ENCODE data around the gene CKS1B. TPM values are rescaled to one million over a fixed set of nuclear protein-coding genes. Genes with fewer than 3 reads are reported as not detected.
A peak's percentile ranks its signal among the peaks of the same experiment; 100 is the strongest.

The CKS1B gene
- total and polyA plus RNA-seq, 2 donors (not counting 1 experiment from before 2014, with no cell fraction given) = 16.8 to 33.0 TPM

GRCh38 chr1:154961207-154962155, 13.0 kb upstream of the CKS1B start, which contains the start of gene PYGO2:
Gene PYGO2 (minus strand): TSS chr1:154961782. CDS start chr1:154961576, 206 bp downstream.
- ChIA-PET POLR2A (interaction anchor here (0.5 to 2.5 kb wide), 12 partner anchors 9 to 188 kb away, joined by 3 to 26 read pairs (median 6); partner anchors contain the start of genes CKS1B and PMVK), CTCF (interaction anchor here (0.6 to 6.5 kb wide), 14 partner anchors 9 to 147 kb away, joined by 3 to 61 read pairs (median 6); partner anchors contain the start of genes ADAM15, CKS1B, FLAD1 and LENEP)
- Histone ChIP-seq H3K27ac (ENCODE audit: low read length in 2 of 2) (peak within 1 kb of the TSS; percentile 76 to 96), H4K20me1 (ENCODE audit: control insufficient read depth, insufficient read depth, low read length, poor library complexity, severe bottlenecking) (peaks cover 27% of the 10 kb centered on the region), H3K27me3 (replicated peaks in 1 of 4; ENCODE audit: control extremely low read depth in 1 of 4, control insufficient read depth in 3 of 4, insufficient read depth in 4 of 4, low read length in 3 of 4) (no peaks in the 10 kb centered on the region), H3K79me2 (ENCODE audit: control insufficient read depth, insufficient read depth, low read length) (peaks cover 60% of the 10 kb centered on the region), H3K9ac (ENCODE audit: low read length) (peak within 1 kb of the TSS; percentile 86), H3K4me1 (ENCODE audit: control insufficient read depth in 2 of 2, insufficient read depth in 2 of 2, low read length in 2 of 2) (peaks cover 24 to 37% of the 10 kb centered on the region in 2 donors), H3K9me3 (ENCODE audit: control extremely low read depth in 1 of 3, control insufficient read depth in 2 of 3, insufficient read depth in 1 of 3, low read length in 2 of 3) (no peaks in the 10 kb centered on the region), H2AFZ (ENCODE audit: insufficient read depth, low read depth, low read length, poor library complexity, severe bottlenecking) (peak within 1 kb of the TSS; percentile 92), H3K36me3 (replicated peaks in 1 of 2; ENCODE audit: control extremely low read depth in 1 of 2, control insufficient read depth in 1 of 2, extremely low read depth in 1 of 2, insufficient read depth in 2 of 2, low read length in 1 of 2) (peaks cover 6 to 49% of the 10 kb centered on the region in 2 experiments), H3K4me2 (replicated peaks; ENCODE audit: low read depth, low read length, poor library complexity, severe bottlenecking) (peak within 1 kb of the TSS; percentile 94), H3K4me3 (ENCODE audit: control extremely low read depth in 1 of 5, extremely low read depth in 1 of 5, insufficient read depth in 1 of 5, low read depth in 2 of 5, low read length in 4 of 5) (peak within 1 kb of the TSS; percentile 62 to 91 (median 81))
- WGBS (ENCODE audit: insufficient coverage) = under 1% methylated on average over 93 of the region's 93 CpGs
- no peaks in the 10 kb centered on the region for H3K9me3 Mint-ChIP-seq (ENCODE audit: insufficient read depth)
- H3K4me3 Mint-ChIP-seq = peak within 1 kb of the TSS; percentile 91
- no peaks in the 10 kb centered on the region for H3K27me3 Mint-ChIP-seq
- TF ChIP-seq EZH2 (IDR thresholded peaks at IDR 0.05; ENCODE audit: borderline replicate concordance, insufficient read depth, low read depth, low read length, poor library complexity, severe bottlenecking) = no peak
- TF ChIP-seq, protein P1, sequence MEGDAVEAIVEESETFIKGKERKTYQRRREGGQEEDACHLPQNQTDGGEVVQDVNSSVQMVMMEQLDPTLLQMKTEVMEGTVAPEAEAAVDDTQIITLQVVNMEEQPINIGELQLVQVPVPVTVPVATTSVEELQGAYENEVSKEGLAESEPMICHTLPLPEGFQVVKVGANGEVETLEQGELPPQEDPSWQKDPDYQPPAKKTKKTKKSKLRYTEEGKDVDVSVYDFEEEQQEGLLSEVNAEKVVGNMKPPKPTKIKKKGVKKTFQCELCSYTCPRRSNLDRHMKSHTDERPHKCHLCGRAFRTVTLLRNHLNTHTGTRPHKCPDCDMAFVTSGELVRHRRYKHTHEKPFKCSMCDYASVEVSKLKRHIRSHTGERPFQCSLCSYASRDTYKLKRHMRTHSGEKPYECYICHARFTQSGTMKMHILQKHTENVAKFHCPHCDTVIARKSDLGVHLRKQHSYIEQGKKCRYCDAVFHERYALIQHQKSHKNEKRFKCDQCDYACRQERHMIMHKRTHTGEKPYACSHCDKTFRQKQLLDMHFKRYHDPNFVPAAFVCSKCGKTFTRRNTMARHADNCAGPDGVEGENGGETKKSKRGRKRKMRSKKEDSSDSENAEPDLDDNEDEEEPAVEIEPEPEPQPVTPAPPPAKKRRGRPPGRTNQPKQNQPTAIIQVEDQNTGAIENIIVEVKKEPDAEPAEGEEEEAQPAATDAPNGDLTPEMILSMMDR (IDR thresholded peaks at IDR 0.05) = peak; percentile 82
- DNase-seq (peak; percentile 93), ATAC-seq (ENCODE audit: low read depth) (peak; percentile 86)
- intact Hi-C loops (cut with micrococcal nuclease) = loop anchor here (1.0 to 2.0 kb wide), 6 partner anchors 12 to 403 kb away; partner anchors contain the start of genes FLAD1 and UBE2Q1
- H3K27ac Mint-ChIP-seq = peak within 1 kb of the TSS; percentile 94
- peaks cover 30% of the 10 kb centered on the region for H3K4me1 Mint-ChIP-seq

Data from B cell (primary cell).